Measurements from ENCODE around the gene TRIM15.

GRCh38 chr6:30163090-30163917, at the start of gene TRIM15:
- TF ChIP-seq, protein P1, sequence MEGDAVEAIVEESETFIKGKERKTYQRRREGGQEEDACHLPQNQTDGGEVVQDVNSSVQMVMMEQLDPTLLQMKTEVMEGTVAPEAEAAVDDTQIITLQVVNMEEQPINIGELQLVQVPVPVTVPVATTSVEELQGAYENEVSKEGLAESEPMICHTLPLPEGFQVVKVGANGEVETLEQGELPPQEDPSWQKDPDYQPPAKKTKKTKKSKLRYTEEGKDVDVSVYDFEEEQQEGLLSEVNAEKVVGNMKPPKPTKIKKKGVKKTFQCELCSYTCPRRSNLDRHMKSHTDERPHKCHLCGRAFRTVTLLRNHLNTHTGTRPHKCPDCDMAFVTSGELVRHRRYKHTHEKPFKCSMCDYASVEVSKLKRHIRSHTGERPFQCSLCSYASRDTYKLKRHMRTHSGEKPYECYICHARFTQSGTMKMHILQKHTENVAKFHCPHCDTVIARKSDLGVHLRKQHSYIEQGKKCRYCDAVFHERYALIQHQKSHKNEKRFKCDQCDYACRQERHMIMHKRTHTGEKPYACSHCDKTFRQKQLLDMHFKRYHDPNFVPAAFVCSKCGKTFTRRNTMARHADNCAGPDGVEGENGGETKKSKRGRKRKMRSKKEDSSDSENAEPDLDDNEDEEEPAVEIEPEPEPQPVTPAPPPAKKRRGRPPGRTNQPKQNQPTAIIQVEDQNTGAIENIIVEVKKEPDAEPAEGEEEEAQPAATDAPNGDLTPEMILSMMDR (IDR thresholded peaks at IDR 0.05) = no peak
- TF ChIP-seq ETV6 (CRISPR knock-in tag; IDR thresholded peaks at IDR 0.05) (no peak), JUN (CRISPR knock-in tag; IDR thresholded peaks at IDR 0.05) (no peak), ZNF281 (CRISPR knock-in tag; IDR thresholded peaks at IDR 0.05) (no peak), NR2C2 (CRISPR knock-in tag; IDR thresholded peaks at IDR 0.05) (no peak)
- TF ChIP-seq, protein P2, sequence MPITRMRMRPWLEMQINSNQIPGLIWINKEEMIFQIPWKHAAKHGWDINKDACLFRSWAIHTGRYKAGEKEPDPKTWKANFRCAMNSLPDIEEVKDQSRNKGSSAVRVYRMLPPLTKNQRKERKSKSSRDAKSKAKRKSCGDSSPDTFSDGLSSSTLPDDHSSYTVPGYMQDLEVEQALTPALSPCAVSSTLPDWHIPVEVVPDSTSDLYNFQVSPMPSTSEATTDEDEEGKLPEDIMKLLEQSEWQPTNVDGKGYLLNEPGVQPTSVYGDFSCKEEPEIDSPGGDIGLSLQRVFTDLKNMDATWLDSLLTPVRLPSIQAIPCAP (CRISPR knock-in tag; IDR thresholded peaks at IDR 0.05) = no peak
